Activated naive CD8-positive, alpha-beta T cell treated with anti-CD3 and anti-CD28 coated beads, Interleukin-2, amount 10 ng/mL, durations not matched to agents 7 days and 5 days (primary cell): ENCODE results near the gene ESPNL. TPM values are rescaled to one million over a fixed set of nuclear protein-coding genes. Genes with fewer than 3 reads are reported as not detected.

Experiments
- ATAC-seq: fragments of 150-1000 bp; cut with Tn5 transposase; one replicate; pipeline ENCODE4 v1.10.0; 2021; ENCODE audit warnings: low read depth, moderate library complexity
- POLR2A ChIA-PET: fragments of 350-600 bp; sonication (Branson Sonifier 250); formaldehyde crosslinking; loops from one replicate; lab custom pipeline; 2021; ENCODE audit warnings: antibody characterized with exemption; lab: Charles Lee
- DNase-seq: peaks from one replicate; pipeline ENCODE4 v3.0.0; 2021
- H3K27ac Mint-ChIP-seq: one replicate; pipeline ENCODE4 v1.8.0; 2022; ENCODE audit warnings: mild to moderate bottlenecking, mixed read lengths
- H3K27me3 Mint-ChIP-seq: one replicate; pipeline ENCODE4 v1.8.0; 2022; ENCODE audit warnings: mild to moderate bottlenecking, moderate library complexity, mixed read lengths
- H3K36me3 Mint-ChIP-seq: one replicate; pipeline ENCODE4 v1.8.0; 2021; ENCODE audit warnings: mild to moderate bottlenecking, mixed read lengths
- H3K4me1 Mint-ChIP-seq: one replicate; pipeline ENCODE4 v1.8.0; 2021; ENCODE audit warnings: mixed read lengths
- H3K4me3 Mint-ChIP-seq: one replicate; pipeline ENCODE4 v1.8.0; 2022; ENCODE audit warnings: mild to moderate bottlenecking, moderate library complexity, mixed read lengths
- H3K9me3 Mint-ChIP-seq: one replicate; pipeline ENCODE4 v1.8.0; 2021; ENCODE audit warnings: mixed read lengths
- total RNA-seq, 2 experiments: library from RNA; stranded (reverse); gene quantifications; one replicate each; pipeline ENCODE4 v1.2.3, GENCODE V29; 2021

Gene ESPNL
- total RNA-seq, 2 experiments from 2014 or later: 0.09 to 0.11 TPM

DNA sequence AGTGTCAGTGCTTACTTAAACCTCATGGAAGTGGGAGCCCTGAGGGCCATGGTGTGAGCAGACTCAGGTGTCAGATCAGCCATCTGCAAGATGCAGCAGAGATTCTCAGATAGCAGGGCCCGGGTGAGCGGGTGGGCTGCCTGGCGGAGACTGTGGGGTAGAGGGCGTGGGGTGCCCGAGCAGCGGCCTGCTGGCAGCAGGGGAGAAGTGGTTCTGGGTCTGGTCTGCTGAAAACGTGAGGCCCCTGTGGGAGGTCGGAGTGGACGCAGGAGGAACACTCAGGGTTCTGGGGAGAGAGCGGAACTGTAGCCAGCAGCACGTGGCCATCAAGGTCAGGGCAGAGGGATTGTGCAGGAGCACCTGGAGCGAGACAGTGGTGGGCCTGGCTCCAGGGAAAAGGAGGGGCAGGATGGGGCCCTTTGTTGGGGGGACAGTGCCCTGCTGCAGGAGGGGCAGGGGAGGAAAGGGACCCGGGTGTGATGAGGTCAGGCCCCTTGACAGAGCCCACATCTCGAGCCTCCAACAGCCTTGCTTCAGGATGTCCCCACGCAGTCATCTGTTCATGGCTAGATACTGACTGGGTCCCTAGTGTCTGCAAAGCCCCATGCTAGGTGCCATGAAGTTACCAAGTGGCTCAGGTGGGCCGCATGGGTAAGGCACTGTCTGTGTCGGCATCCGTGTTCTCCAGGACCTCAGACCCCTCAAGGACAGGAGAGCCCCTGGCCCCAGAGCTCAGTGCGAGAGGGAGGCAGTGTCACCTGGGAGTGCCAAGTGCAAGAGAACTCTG lies 2.7 kb upstream of the ESPNL start:
- Mint-ChIP-seq H3K9me3 (no peaks in the 10 kb centered on the region), H3K36me3 (peaks cover 2% of the 10 kb centered on the region), H3K4me3 (no peak overlapping the region), H3K27ac (no peak overlapping the region), H3K27me3 (no peaks in the 10 kb centered on the region), H3K4me1 (peaks cover 2% of the 10 kb centered on the region)
- POLR2A ChIA-PET: no interaction called here
- DNase-seq (peak; percentile 29), ATAC-seq (no peak)

DNA sequence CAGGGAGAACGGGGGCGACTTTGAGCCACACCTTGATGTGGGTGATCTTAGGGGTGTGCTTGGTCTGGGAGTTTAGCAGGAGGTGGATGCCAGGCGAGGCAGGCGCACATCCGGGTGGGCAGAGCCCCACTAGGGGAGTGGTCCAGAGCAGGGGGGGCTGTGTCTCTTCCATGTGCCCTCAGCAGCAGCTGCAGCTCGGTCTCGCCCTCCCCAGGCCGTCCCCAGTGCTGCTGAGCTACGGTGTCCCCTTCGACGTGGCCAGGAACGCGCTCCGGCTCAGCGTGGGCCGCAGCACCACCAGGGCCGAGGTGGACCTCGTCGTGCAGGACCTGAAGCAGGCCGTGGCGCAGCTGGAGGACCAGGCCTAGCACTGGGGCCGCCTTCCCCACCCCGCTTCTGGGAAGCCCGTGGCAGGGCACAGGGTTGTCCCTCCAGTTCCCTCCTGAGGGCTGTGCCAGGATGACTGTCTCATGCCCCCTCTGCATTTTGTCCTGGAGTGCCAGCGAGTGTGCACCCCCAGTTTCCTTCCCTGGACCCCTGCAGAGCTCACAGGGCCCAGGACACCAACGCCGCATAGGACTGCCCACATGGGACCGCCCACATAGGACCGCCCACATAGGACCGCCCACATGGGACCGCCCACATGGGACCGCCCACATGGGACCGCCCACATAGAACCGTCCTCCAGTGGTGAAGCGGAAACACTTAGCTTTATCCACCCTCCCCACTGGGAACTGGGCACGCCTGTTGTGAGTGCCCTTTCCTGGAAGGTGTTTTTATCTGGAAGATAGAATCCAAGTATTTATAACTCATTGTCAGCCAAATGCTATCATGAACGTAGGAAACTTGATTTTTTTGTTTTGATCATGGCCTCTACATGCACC lies 1.9 kb upstream of the ESPNL start:
- Mint-ChIP-seq H3K27ac (no peak overlapping the region), H3K36me3 (peaks cover 2% of the 10 kb centered on the region), H3K9me3 (no peaks in the 10 kb centered on the region), H3K27me3 (no peaks in the 10 kb centered on the region), H3K4me3 (no peak overlapping the region), H3K4me1 (peaks cover 2% of the 10 kb centered on the region)
- POLR2A ChIA-PET: no interaction called here
- ATAC-seq (peak; percentile 34), DNase-seq (peak; percentile 32)

DNA sequence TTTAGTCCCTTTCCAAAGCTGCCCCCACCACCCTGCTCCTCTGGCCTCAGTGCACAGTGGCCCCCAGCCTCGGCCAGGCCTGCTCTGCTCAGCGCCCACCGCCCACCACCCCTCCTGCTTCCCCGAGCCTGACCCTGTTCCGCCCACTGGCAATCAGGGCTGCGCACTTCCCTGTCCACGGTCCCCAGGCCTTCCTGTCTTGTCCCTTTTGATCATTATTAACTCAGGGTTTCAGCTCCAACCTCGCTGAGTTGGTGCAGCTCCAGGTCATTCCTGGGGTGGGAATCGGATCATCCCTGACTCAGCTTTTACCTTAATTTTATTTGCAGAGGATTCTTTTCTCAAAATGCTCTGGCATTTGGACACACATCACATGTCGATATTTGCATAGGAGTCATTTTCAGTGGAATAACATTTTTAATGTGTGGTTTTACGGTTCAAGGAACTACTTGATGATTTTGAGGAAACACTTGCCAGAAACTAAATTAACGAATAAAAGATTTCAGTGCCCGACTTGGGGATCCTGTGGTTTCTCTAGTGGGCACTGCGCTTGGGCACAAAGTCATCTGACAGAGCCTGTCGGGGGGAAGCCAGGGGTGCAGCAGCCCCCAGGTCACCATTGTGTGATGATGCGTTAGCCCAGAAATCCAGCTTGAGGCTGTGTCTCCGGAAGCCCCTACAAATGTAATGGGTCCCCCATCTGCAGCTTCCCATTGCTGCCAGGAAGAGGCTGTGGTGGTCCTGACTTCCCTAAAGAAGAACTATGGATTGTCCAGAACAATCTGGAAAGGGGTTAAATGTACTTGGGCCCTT lies 1.0 kb upstream of the ESPNL start:
- Mint-ChIP-seq H3K36me3 (peaks cover 2% of the 10 kb centered on the region), H3K4me3 (no peak overlapping the region), H3K9me3 (no peaks in the 10 kb centered on the region), H3K27ac (no peak overlapping the region), H3K27me3 (no peaks in the 10 kb centered on the region), H3K4me1 (peaks cover 2% of the 10 kb centered on the region)
- POLR2A ChIA-PET: no interaction called here
- DNase-seq (peak; percentile 19), ATAC-seq (no peak)

DNA sequence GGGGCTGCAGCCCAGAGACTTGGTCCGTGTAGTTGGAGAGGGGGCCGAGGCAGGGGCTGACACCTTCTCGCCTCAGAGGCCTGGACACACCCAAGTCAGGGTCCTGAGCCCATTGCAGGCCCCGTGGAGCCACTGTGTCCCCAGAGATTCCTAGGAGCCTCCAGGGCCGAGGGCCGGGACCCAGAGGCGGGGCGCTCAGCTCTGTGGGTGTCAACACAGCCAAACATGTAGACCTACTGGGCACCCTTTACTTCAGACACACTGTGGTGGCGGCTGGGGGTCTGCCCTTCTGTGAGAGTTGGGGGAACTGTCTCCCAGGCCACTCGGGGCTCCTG lies 459 bp upstream of the ESPNL start:
- ATAC-seq: no peak
- Mint-ChIP-seq H3K27me3 (no peaks in the 10 kb centered on the region), H3K9me3 (no peaks in the 10 kb centered on the region), H3K4me3 (no peak overlapping the region), H3K36me3 (peaks cover 2% of the 10 kb centered on the region), H3K27ac (no peak overlapping the region), H3K4me1 (peaks cover 2% of the 10 kb centered on the region)
- POLR2A ChIA-PET: no interaction called here
- peak; percentile 23 for DNase-seq

DNA sequence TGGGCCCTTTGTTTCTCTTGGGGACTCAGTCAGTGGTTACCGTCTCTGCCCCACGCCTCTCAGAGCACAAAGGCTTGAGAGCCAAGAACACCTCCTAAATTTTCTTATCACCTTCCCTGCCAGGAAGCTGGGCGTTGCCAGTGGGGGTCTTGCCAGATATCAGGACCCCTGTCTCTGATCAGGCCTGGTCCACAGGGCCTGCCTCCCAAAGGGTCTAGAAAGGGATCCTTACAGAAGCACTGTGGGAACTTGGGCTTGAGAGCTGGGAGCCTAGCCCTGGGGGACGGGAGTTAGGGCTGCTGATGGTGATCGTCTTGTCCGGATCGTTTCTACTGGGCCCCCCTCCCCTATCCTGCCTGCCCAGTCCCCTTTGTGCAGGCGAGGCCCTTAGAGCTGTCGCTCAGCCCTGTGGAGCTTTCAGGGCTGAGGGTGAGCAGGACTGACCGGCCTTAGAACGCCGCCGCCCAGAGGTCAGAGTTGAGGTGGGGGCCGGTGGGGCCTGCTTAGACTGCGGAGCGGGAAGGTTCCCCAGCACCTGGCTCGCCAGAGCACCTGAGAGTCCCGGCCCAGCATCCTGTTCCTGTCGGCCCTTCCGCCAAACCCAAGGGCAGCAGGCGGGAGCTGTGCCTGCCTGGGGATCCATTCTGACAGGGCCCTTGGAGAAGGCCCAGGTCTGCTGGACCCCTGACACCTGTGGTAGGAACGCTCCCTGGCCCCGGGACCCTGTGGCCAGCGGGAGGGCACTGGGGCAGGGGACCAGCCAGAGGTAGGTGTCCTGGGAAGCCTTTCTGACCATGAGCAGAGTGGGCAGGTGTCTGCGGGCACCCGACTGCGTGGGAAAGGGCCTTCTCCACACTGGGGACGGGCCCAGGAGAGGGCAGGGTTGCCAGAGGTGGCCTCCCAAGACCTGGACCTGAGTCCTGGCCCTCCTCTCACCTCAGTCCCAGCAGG lies 956 bp downstream of the ESPNL start:
- POLR2A ChIA-PET: no interaction called here
- H3K27ac Mint-ChIP-seq: no peak overlapping the region
- no peaks in the 10 kb centered on the region for H3K27me3 Mint-ChIP-seq
- no peak overlapping the region for H3K4me3 Mint-ChIP-seq
- no peaks in the 10 kb centered on the region for H3K36me3 Mint-ChIP-seq
- H3K4me1 Mint-ChIP-seq: peaks cover 2% of the 10 kb centered on the region
- DNase-seq: peak; percentile 24
- ATAC-seq: no peak
- no peaks in the 10 kb centered on the region for H3K9me3 Mint-ChIP-seq

DNA sequence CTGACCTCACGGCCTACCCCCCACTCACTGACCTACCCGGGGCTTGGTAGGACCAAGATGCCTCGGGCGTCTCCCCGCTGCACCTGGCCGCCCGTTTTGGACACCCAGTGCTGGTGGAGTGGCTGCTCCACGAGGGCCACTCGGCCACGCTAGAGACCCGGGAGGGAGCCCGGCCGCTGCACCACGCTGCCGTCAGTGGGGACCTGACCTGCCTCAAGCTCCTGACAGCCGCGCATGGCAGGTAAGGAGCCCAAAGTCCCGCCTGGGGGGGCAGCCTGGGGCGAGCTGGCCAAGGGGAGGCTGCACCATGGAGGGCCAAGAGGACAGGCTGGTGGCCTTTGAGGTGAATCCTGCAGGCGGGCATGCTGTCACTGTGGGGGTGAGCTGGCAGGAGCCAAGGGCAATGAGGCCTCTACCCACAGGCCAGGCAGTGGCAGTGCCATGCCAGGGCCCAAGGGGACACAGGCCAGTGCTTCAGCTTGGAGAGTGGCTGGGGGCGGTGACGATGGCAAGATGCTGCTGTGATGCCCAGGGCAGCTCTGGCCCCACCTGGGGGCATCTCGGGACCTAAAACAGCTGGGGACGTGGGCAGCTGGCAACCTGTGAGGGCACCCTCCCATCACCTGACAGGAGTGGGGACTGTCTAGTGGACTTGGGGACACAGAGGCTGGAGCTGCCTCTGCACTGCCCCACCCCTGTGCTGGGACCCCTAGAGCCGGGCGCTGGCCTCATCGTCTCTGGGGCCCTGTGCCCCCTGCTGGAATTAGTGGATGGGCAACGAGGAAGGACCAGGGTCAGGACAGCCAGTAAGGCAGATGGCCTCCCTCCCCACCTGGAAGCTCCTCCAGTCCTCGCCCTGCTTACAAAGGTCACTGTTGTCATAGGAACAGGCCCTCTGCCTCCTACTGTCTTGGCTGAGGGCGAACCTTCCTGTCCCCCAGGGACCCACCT lies 2.0 kb downstream of the ESPNL start:
- no peaks in the 10 kb centered on the region for H3K4me1 Mint-ChIP-seq
- DNase-seq (peak; percentile 26), ATAC-seq (no peak)
- H3K4me3 Mint-ChIP-seq: no peak overlapping the region
- H3K27me3 Mint-ChIP-seq: no peaks in the 10 kb centered on the region
- H3K36me3 Mint-ChIP-seq: no peaks in the 10 kb centered on the region
- no peaks in the 10 kb centered on the region for H3K9me3 Mint-ChIP-seq
- POLR2A ChIA-PET: no interaction called here
- H3K27ac Mint-ChIP-seq: no peak overlapping the region

DNA sequence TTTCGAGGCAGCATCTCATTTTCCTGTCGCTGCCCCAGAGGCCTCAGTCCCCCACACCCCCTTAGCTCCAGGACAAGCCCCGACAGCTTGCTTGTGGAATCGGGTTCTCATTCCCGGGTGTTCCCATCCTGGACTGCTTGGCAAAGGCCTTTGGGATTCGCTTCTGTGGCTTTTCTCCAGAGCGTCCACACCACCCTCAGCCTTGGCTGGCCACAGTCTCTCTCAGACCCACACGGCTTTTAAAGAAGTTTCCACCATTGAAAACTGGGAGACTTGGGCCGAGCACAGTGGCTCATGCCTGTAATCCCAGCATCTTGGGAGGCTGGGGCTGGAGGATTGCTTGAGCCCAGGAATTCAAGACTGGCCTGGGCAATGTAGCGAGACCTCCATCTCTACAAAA lies 2.7 kb downstream of the ESPNL start:
- Mint-ChIP-seq H3K27ac (no peak overlapping the region), H3K4me3 (no peak overlapping the region), H3K9me3 (no peaks in the 10 kb centered on the region), H3K27me3 (no peaks in the 10 kb centered on the region), H3K36me3 (no peaks in the 10 kb centered on the region), H3K4me1 (no peaks in the 10 kb centered on the region)
- POLR2A ChIA-PET: no interaction called here
- DNase-seq (peak; percentile 23), ATAC-seq (no peak)

DNA sequence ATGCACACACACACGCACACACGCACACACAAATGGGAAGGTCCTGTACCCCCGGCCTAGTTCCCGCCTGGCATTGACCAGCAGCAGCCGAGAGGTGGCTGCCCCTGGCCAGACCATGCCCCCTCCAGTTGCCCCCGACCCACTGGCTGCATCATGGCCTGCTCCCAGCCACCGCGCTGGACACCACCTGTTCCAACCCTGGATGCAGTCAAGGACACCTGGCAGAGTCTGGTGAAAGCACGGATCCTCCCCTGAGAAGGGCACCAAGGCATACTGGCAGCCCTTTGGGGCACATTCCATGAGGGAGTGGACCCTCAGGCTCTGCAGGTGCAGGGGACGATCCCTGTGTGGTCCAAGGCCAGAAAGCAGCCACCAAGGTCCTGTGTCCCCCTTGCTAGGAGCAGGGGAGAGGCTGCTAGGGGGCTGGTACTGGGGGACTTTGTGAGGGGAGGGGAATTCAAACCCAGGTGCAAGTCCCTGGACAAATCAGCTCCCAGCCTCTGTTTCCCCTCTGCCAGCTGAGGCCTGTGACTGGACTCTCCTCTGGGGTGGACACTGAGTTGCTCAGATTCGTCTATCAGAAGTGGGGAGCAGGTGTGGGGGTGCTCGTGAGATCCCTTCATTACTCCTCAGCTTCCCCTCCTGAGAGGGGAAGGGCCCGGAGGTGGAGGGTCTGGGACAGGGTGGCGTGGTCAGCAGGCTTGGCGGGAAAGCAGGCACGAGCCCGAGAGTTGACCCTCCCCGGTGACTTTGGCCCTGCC lies 3.5 kb downstream of the ESPNL start:
- H3K9me3 Mint-ChIP-seq: no peaks in the 10 kb centered on the region
- no peaks in the 10 kb centered on the region for H3K27me3 Mint-ChIP-seq
- POLR2A ChIA-PET: no interaction called here
- no peak overlapping the region for H3K27ac Mint-ChIP-seq
- ATAC-seq (no peak), DNase-seq (peak; percentile 27)
- no peak overlapping the region for H3K4me3 Mint-ChIP-seq
- H3K4me1 Mint-ChIP-seq: peaks cover 6% of the 10 kb centered on the region
- no peaks in the 10 kb centered on the region for H3K36me3 Mint-ChIP-seq

DNA sequence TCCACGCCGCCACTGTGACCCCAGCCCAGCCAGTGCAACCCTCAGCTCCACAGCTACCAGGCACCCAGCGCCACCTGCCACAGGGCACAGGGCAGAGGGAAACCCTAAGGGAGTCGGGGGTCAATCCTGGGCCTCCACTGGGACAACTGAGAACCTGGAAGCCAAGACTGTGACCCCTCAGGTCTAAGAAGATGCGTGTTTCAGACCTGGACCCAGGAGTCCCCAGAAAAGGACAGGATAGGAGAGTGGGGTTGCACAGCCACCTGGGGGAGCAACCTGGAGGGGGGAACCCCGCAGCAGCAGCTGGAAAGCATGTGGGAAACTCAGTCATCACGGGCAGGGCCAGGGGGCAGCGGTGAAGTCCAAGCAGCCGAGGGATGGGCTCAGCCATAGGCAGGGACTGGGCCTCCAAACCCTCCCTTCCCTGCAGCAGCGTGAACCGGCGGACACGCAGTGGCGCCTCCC lies 4.1 kb downstream of the ESPNL start:
- H3K4me3 Mint-ChIP-seq: no peak overlapping the region
- no peak overlapping the region for H3K27ac Mint-ChIP-seq
- no peaks in the 10 kb centered on the region for H3K9me3 Mint-ChIP-seq
- no peak for ATAC-seq
- DNase-seq: peak; percentile 28
- no peaks in the 10 kb centered on the region for H3K36me3 Mint-ChIP-seq
- POLR2A ChIA-PET: no interaction called here
- no peaks in the 10 kb centered on the region for H3K27me3 Mint-ChIP-seq
- peaks cover 10% of the 10 kb centered on the region for H3K4me1 Mint-ChIP-seq

DNA sequence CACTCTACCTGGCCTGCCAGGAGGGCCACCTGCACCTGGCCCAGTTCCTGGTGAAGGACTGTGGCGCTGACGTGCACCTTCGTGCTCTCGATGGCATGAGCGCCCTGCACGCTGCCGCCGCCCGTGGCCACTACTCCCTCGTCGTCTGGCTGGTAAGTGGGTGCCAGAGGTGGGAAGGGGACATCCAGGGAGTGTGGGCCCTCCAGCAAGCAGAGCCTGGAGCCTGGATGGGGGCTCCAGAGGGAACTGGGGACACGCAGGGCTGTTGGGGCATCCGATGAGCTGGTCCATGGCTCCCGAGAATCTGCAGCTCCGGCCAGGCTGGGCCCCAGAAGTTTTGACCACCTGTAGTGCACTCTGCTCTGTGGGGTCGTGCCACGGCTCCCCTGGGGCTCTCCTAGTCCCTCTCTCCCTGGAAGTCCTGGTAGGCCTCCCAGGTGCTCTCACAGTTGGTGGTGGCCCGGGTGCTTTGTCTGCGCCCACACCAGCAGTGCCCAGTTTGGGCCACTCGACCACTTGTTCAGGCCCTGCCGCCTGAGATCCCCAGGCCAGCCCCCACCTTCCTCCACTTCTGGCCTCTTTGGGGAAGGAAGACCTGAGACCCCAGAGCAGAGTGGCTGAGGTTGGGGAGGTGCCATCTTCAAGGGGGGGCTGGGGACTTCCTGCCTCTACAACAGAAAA lies 4.7 kb downstream of the ESPNL start:
- ATAC-seq: no peak
- no peaks in the 10 kb centered on the region for H3K36me3 Mint-ChIP-seq
- H3K4me1 Mint-ChIP-seq: peaks cover 10% of the 10 kb centered on the region
- no peaks in the 10 kb centered on the region for H3K27me3 Mint-ChIP-seq
- POLR2A ChIA-PET: no interaction called here
- H3K9me3 Mint-ChIP-seq: no peaks in the 10 kb centered on the region
- DNase-seq: peak; percentile 21
- H3K27ac Mint-ChIP-seq: no peak overlapping the region
- H3K4me3 Mint-ChIP-seq: no peak overlapping the region
